HEK293T (cell line): ENCODE measurements around the gene CCT7.

Source experiments
- ARNT ChIP-seq: fragments of 450-650 bp; IDR thresholded peaks from 2 replicates; pipeline ENCODE4 v1.6.1; 2017; ENCODE audit warnings: mild to moderate bottlenecking
- FOXA1 ChIP-seq: fragments of 450-650 bp; IDR thresholded peaks from 2 replicates; pipeline ENCODE4 v1.6.1; 2016; ENCODE audit warnings: mild to moderate bottlenecking
- LEF1 ChIP-seq: fragments of 450-650 bp; IDR thresholded peaks from 2 replicates; pipeline ENCODE4 v1.6.1; 2017; ENCODE audit warnings: mild to moderate bottlenecking, borderline replicate concordance
- NFRKB ChIP-seq: fragments of 450-650 bp; IDR thresholded peaks from 2 replicates; pipeline ENCODE4 v1.6.1; 2016; ENCODE audit warnings: mild to moderate bottlenecking, moderate library complexity
- SUZ12 ChIP-seq: fragments of 450-650 bp; IDR thresholded peaks from 2 replicates; pipeline ENCODE4 v1.6.1; 2016; ENCODE audit warnings: mild to moderate bottlenecking
- TARDBP ChIP-seq: fragments of 450-650 bp; IDR thresholded peaks from 2 replicates; pipeline ENCODE4 v1.6.1; 2016
- TF ChIP-seq, protein P1 (sequence below): fragments of 450-650 bp; IDR thresholded peaks from 2 replicates; pipeline ENCODE4 v1.6.1; 2016

DNA sequence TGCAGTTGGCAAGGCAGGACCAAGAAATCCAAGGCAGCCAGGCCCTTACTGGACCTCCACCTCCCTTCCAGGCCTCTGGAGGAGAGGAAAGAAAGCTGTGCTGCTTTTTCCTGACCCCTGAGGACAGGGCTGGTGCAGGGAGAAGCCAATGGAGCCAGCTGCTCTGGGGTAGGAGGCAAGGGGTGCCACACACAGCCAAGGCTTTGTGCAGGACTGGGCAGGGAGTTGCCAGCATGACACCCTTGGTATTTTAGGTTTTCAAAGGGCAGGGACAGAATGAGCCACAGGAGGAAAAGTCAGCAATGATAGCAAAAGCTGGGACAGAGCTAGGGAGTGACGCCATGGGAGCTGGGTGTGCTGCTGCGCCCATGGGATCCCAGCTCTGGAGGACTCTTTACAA is 22.9 kb downstream of the CCT7 start:
- TF ChIP-seq LEF1 (no peak), TARDBP (no peak), SUZ12 (no peak), FOXA1 (no peak), ARNT (no peak), NFRKB (no peak)
- TF ChIP-seq, protein P1, sequence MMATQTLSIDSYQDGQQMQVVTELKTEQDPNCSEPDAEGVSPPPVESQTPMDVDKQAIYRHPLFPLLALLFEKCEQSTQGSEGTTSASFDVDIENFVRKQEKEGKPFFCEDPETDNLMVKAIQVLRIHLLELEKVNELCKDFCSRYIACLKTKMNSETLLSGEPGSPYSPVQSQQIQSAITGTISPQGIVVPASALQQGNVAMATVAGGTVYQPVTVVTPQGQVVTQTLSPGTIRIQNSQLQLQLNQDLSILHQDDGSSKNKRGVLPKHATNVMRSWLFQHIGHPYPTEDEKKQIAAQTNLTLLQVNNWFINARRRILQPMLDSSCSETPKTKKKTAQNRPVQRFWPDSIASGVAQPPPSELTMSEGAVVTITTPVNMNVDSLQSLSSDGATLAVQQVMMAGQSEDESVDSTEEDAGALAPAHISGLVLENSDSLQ, result no peak
